Measurements from ENCODE around the gene TRMT61A. TPM values are rescaled to one million over a fixed set of nuclear protein-coding genes. Genes with fewer than 3 reads are reported as not detected.

TRMT61A gene
- total and polyA plus RNA-seq, 2 experiments from 2014 or later, result 13.3 to 15.0 TPM

DNA sequence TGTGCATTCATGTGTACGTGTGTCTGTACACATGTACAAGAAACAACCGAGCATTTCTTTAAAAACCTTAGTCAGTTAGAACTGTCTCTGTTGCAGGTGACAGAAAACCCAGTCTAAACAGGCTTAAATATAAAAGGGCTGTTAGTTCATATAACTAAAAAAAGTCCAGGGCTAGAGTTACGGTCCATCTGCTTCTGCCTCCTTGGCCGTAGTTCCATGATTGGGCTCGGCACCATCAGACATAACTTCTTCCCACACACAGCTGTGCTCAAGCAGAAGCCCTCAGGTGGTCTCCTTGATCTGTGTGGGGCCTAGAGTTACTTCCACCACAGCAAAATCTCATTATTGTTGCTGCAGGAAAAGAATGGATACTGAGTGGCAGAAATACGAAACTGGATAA, 40.9 kb upstream of the TRMT61A start:
- peaks cover 53% of the 10 kb centered on the region for H3K79me2 ChIP-seq (ENCODE audit: insufficient read depth)
- peaks cover 6% of the 10 kb centered on the region; the same call in 1 of the 2 replicates for H4K20me1 ChIP-seq (ENCODE audit: insufficient read depth)
- peaks cover 22% of the 10 kb centered on the region for H3K36me3 ChIP-seq (ENCODE audit: low read depth)
- no peak overlapping the region for H3K4me3 ChIP-seq
- H3K4me1 ChIP-seq (ENCODE audit: insufficient read depth), result peaks cover 29% of the 10 kb centered on the region
- TF ChIP-seq EZH2 (IDR thresholded peaks at IDR 0.05; ENCODE audit: insufficient read depth, poor library complexity, severe bottlenecking) (no peak), EZH2phosphoT487 (IDR thresholded peaks at IDR 0.05; ENCODE audit: insufficient read depth, low read depth) (no peak)
- H3K9me3 ChIP-seq (ENCODE audit: low read depth), result no peaks in the 10 kb centered on the region
- no peak overlapping the region for H3K9ac ChIP-seq
- in situ Hi-C loops (cut with MboI), result no loop called here
- WGBS, 2 experiments (ENCODE audit: low coverage in 1 of 2, low lambda C conversion rate in 2 of 2, missing lambda C conversion rate in 2 of 2), result 94 to 98% methylated on average over 6 of the region's 6 CpGs
- no peak overlapping the region for H3K4me2 ChIP-seq (ENCODE audit: unreplicated experiment)
- DNase-seq, result no peak
- no peaks in the 10 kb centered on the region for H3K27me3 ChIP-seq (replicated peaks; ENCODE audit: insufficient read depth)
- no peaks in the 10 kb centered on the region for H3K9me2 ChIP-seq (ENCODE audit: insufficient read depth)
- H3F3A ChIP-seq (ENCODE audit: insufficient read depth), result peaks cover 20% of the 10 kb centered on the region
- no peak overlapping the region for H3K27ac ChIP-seq
- H2AFZ ChIP-seq, result no peak overlapping the region

DNA sequence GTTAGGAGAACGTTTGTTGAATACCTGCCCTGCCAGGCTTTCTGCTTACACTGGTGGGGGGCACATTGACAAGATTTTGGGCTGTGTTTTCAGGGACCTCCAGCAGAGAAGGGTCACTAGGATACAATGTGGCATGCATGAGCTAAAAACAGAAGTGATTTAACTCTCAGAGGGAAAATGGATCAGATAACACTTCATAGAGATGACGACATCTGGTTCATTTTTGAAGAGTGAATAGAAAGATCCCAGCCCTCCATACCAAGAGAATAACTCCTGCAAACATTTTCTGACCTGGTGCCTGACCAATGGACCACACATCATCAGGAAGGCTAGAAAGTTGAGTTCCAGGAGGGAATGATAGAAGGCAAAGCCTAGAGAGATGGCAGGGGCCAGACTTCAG, 40.0 kb upstream of the TRMT61A start:
- WGBS, 2 experiments (ENCODE audit: low coverage in 1 of 2, low lambda C conversion rate in 2 of 2, missing lambda C conversion rate in 2 of 2), result 73% methylated on average over 2 of the region's 2 CpGs
- H3K27ac ChIP-seq, result peak overlapping the region; percentile 35; the same call in 1 of the 2 replicates

DNA sequence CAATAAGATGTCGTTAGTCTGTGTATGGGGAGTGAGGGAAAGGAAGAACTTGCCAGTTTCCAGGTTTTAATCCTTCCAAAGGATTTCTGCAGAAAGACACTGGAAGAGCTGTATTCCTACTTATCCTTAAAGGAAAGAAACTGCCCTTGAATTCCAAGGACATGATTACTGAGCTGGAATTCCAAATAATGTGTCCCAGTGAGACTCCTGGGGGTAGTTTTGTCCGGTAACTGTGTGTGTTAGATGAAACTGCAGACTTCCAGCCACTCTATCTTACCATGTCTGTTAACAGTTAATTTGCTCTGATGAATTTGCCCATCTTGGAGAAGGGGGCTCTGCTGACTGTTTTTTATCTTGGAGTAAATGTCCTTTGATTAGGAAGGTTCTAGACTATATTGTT, 39.4 kb upstream of the TRMT61A start:
- no peak overlapping the region for H3K4me2 ChIP-seq (ENCODE audit: unreplicated experiment)
- peaks cover 17% of the 10 kb centered on the region for H3K36me3 ChIP-seq (ENCODE audit: low read depth)
- H3K9me3 ChIP-seq (ENCODE audit: low read depth), result no peaks in the 10 kb centered on the region
- 92 to 93% methylated on average over 2 of the region's 2 CpGs for WGBS, 2 experiments (ENCODE audit: low coverage in 1 of 2, low lambda C conversion rate in 2 of 2, missing lambda C conversion rate in 2 of 2)
- H4K20me1 ChIP-seq (ENCODE audit: insufficient read depth), result no peaks in the 10 kb centered on the region
- no peak overlapping the region for H3K9ac ChIP-seq
- H3K79me2 ChIP-seq (ENCODE audit: insufficient read depth), result peaks cover 60% of the 10 kb centered on the region
- no peaks in the 10 kb centered on the region for H3K27me3 ChIP-seq (replicated peaks; ENCODE audit: insufficient read depth)
- H3K4me1 ChIP-seq (ENCODE audit: insufficient read depth), result peaks cover 23% of the 10 kb centered on the region
- no peak for DNase-seq
- H3K27ac ChIP-seq, result 0 out of 2 replicates have a peak overlapping the region, but pooled peaks have one; percentile 14
- H2AFZ ChIP-seq, result no peak overlapping the region
- in situ Hi-C loops (cut with MboI), result no loop called here
- no peaks in the 10 kb centered on the region for H3K9me2 ChIP-seq (ENCODE audit: insufficient read depth)
- TF ChIP-seq EZH2 (IDR thresholded peaks at IDR 0.05; ENCODE audit: insufficient read depth, poor library complexity, severe bottlenecking), result no peak
- no peak for TF ChIP-seq EZH2phosphoT487 (IDR thresholded peaks at IDR 0.05; ENCODE audit: insufficient read depth, low read depth)
- H3F3A ChIP-seq (ENCODE audit: insufficient read depth), result peaks cover 5% of the 10 kb centered on the region
- H3K4me3 ChIP-seq, result no peak overlapping the region

More for the DNA sequence above, 40.0 kb upstream of the TRMT61A start:
- Histone ChIP-seq H2AFZ (no peak overlapping the region), H3F3A (ENCODE audit: insufficient read depth) (peaks cover 11% of the 10 kb centered on the region), H3K79me2 (ENCODE audit: insufficient read depth) (peaks cover 59% of the 10 kb centered on the region), H3K9me3 (ENCODE audit: low read depth) (no peaks in the 10 kb centered on the region), H3K9ac (no peak overlapping the region), H4K20me1 (ENCODE audit: insufficient read depth) (peaks cover 4% of the 10 kb centered on the region; the same call in 1 of the 2 replicates), H3K9me2 (ENCODE audit: insufficient read depth) (no peaks in the 10 kb centered on the region), H3K4me1 (ENCODE audit: insufficient read depth) (peaks cover 26% of the 10 kb centered on the region), H3K4me3 (no peak overlapping the region), H3K27me3 (replicated peaks; ENCODE audit: insufficient read depth) (no peaks in the 10 kb centered on the region), H3K4me2 (ENCODE audit: unreplicated experiment) (no peak overlapping the region), H3K36me3 (ENCODE audit: low read depth) (peaks cover 20% of the 10 kb centered on the region)
- TF ChIP-seq EZH2phosphoT487 (IDR thresholded peaks at IDR 0.05; ENCODE audit: insufficient read depth, low read depth) (no peak), EZH2 (IDR thresholded peaks at IDR 0.05; ENCODE audit: insufficient read depth, poor library complexity, severe bottlenecking) (no peak)
- in situ Hi-C loops (cut with MboI), result no loop called here
- DNase-seq, result peak; percentile 45

DNA sequence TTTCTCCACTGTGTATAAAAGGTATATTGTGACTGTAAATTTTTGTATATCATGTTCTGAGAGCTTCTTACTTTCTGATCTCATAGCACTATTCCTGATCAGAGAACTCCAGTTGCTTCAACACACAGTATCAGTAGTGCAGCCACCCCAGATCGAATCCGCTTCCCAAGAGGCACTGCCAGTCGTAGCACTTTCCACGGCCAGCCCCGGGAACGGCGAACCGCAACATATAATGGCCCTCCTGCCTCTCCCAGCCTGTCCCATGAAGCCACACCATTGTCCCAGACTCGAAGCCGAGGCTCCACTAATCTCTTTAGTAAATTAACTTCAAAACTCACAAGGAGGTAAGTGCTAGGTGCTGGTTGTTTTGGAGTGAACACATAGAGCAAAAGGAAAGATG, 37.3 kb upstream of the TRMT61A start:
- no peak overlapping the region for H3K4me3 ChIP-seq
- no peak for DNase-seq
- WGBS, 2 experiments (ENCODE audit: low coverage in 1 of 2, low lambda C conversion rate in 2 of 2, missing lambda C conversion rate in 2 of 2), result 36 to 40% methylated on average over 10 of the region's 10 CpGs

More for the DNA sequence above, 37.3 kb upstream of the TRMT61A start:
- peaks cover 30% of the 10 kb centered on the region; the same call in 1 of the 2 replicates for H3K36me3 ChIP-seq (ENCODE audit: low read depth)
- in situ Hi-C loops (cut with MboI), result no loop called here
- H3K4me2 ChIP-seq (ENCODE audit: unreplicated experiment), result no peak overlapping the region
- H3K9me3 ChIP-seq (ENCODE audit: low read depth), result no peaks in the 10 kb centered on the region
- H2AFZ ChIP-seq, result no peak overlapping the region
- H3K9ac ChIP-seq, result no peak overlapping the region
- H3K79me2 ChIP-seq (ENCODE audit: insufficient read depth), result peaks cover 61% of the 10 kb centered on the region
- H4K20me1 ChIP-seq (ENCODE audit: insufficient read depth), result no peaks in the 10 kb centered on the region
- no peak for TF ChIP-seq EZH2 (IDR thresholded peaks at IDR 0.05; ENCODE audit: insufficient read depth, poor library complexity, severe bottlenecking)
- TF ChIP-seq EZH2phosphoT487 (IDR thresholded peaks at IDR 0.05; ENCODE audit: insufficient read depth, low read depth), result no peak
- peaks cover 5% of the 10 kb centered on the region for H3F3A ChIP-seq (ENCODE audit: insufficient read depth)
- no peaks in the 10 kb centered on the region for H3K9me2 ChIP-seq (ENCODE audit: insufficient read depth)
- no peaks in the 10 kb centered on the region for H3K27me3 ChIP-seq (replicated peaks; ENCODE audit: insufficient read depth)
- H3K4me1 ChIP-seq (ENCODE audit: insufficient read depth), result peaks cover 23% of the 10 kb centered on the region
- peak overlapping the region; percentile 75; the same call in 1 of the 2 replicates for H3K27ac ChIP-seq
